NCI-H2029 (cell line): ENCODE results near the gene OR4M1.
"Not testable (repeated sequence)": the region's sequence is repeated elsewhere in the genome, so short reads cannot be mapped to it uniquely, and the experiment has no call there.

Experiments used
- DNase-seq: peaks from one replicate; lab custom pipeline; 2025; lab: John Stamatoyannopoulos, UW

Gene OR4M1

DNA sequence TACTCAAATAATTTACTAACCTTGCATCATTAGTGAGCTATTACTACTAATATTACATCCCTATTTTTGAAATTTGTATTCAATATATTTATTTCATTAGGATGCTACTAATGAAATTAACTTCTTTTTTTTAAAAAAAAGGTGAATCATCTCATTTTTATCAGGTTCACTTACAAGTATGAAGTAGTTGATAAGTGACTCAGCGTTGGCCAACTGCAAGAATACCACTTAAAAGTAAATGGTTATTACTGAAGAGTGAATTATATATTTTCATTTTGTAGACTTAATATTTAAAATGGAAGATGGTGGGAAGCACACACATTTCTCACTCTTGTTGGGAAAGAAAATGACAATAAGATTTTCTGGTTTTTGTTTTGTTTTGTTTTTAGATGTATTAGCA, 49.9 kb downstream of the OR4M1 start:
- no peak for DNase-seq

DNA sequence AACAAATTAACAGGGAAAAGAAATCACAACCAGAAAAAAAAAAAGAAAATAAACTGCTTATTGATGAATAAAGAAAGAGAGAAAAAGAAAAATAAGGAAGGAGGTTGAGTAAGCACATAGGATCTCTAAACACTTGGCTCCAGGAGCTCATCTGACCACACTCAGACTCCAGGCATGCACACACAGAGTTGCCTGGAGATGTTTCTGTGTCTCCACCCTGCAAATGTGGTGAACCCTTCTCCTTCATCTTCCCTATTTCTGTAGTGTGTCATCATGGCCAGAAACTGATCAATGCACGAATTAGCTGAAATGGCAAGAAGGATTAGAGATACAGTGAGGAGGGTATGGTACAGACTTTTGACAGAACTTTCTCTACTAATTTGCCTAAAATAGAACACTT, 50.5 kb downstream of the OR4M1 start:
- DNase-seq, result no peak

DNA sequence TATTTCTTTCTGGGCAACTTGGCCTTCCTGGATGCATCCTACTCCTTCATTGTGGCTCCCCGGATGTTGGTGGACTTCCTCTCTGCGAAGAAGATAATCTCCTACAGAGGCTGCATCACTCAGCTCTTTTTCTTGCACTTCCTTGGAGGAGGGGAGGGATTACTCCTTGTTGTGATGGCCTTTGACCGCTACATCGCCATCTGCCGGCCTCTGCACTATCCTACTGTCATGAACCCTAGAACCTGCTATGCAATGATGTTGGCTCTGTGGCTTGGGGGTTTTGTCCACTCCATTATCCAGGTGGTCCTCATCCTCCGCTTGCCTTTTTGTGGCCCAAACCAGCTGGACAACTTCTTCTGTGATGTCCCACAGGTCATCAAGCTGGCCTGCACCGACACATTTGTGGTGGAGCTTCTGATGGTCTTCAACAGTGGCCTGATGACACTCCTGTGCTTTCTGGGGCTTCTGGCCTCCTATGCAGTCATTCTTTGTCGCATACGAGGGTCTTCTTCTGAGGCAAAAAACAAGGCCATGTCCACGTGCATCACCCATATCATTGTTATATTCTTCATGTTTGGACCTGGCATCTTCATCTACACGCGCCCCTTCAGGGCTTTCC, 54.4 kb downstream of the OR4M1 start:
- DNase-seq, result not testable (repeated sequence)

DNA sequence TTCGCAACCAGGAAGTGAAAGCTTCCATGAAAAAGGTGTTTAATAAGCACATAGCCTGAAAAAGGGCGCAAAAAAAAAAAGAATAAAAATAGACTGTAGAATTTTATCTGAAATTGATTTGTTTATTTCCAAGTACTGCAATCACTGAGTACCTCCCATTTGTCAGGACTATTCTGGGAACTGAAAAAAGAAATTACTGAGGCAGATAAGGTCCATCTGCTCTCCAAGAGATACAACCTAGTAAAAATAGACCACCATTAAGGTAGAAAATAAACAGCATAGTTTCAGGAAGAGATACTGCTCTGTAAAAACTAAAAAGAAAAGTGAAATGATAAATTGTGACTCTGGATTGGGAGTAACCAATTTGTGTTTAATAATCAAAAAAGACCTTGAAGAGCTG, 55.0 kb downstream of the OR4M1 start:
- no peak for DNase-seq
